Endodermal cell (in vitro differentiated cells): ENCODE measurements around the gene PLEKHA6. TPM values are rescaled to one million over a fixed set of nuclear protein-coding genes. Genes with fewer than 3 reads are reported as not detected.

Experiments used
- DNase-seq: peaks from one replicate; pipeline ENCODE4 v3.0.0-alpha.2; 2017
- H3K27ac ChIP-seq: 2 replicates; pipeline ENCODE4 v1.5.1; 2013; ENCODE audit warnings: mild to moderate bottlenecking, low read depth, low read length, moderate library complexity
- H3K27me3 ChIP-seq: 2 replicates; pipeline ENCODE4 v1.6.1; 2013; ENCODE audit warnings: mild to moderate bottlenecking, low read length, moderate library complexity; ENCODE audit not compliant: insufficient read depth, control insufficient read depth, poor library complexity, severe bottlenecking
- H3K36me3 ChIP-seq: 2 replicates; pipeline ENCODE4 v1.7.0; 2013; ENCODE audit warnings: mild to moderate bottlenecking, low read length, moderate library complexity; ENCODE audit not compliant: control insufficient read depth, insufficient read depth
- H3K4me1 ChIP-seq: one replicate; pipeline ENCODE4 v1.7.0; 2013; ENCODE audit warnings: low read length; ENCODE audit not compliant: control insufficient read depth, insufficient read depth
- H3K4me3 ChIP-seq: 2 replicates; pipeline ENCODE4 v1.5.1; 2013; ENCODE audit warnings: mild to moderate bottlenecking, low read length, moderate library complexity
- H3K9ac ChIP-seq: 2 replicates; pipeline ENCODE4 v1.6.1; 2013; ENCODE audit warnings: mild to moderate bottlenecking, low read length, moderate library complexity; ENCODE audit not compliant: poor library complexity, severe bottlenecking; ENCODE audit errors: extremely low read depth
- H3K9me3 ChIP-seq: 2 replicates; pipeline ENCODE4 v1.6.1; 2013; ENCODE audit warnings: mild to moderate bottlenecking, low read length, moderate library complexity; ENCODE audit not compliant: control insufficient read depth
- H3K27ac Mint-ChIP-seq: 2 replicates; pipeline ENCODE4 v1.8.0; 2020; ENCODE audit warnings: mixed read lengths
- H3K27me3 Mint-ChIP-seq: 2 replicates; pipeline ENCODE4 v1.8.0; 2021; ENCODE audit warnings: mild to moderate bottlenecking, mixed read lengths; ENCODE audit not compliant: insufficient read depth
- H3K36me3 Mint-ChIP-seq: 2 replicates; pipeline ENCODE4 v1.8.0; 2020; ENCODE audit warnings: low read depth, mixed read lengths
- H3K4me1 Mint-ChIP-seq: 2 replicates; pipeline ENCODE4 v1.8.0; 2020; ENCODE audit warnings: mixed read lengths
- H3K4me3 Mint-ChIP-seq: 2 replicates; pipeline ENCODE4 v1.8.0; 2020; ENCODE audit warnings: mild to moderate bottlenecking, moderate library complexity, mixed read lengths
- H3K9me3 Mint-ChIP-seq: 2 replicates; pipeline ENCODE4 v1.8.0; 2020; ENCODE audit warnings: mild to moderate bottlenecking, mixed read lengths
- WGBS, 2 experiments: methylation state at CpG; one replicate each; pipeline versions ENCODE4 v1.1.5 to v1.1.7; 2013; ENCODE audit warnings: missing lambda C conversion rate in 2 of 2, mixed read lengths in 1 of 2; ENCODE audit not compliant: insufficient coverage in 1 of 2, insufficient read length in 1 of 2; 5-methylcytosine and 5-hydroxymethylcytosine counted together
- total RNA-seq, 2 donors: library from RNA; stranded (reverse); fragmentation: NEBNext Ultra II Directional in 1 of 2; extraction: Animal tissue kit (Norgen Biotek cat#: 25700) in 1 of 2; gene quantifications; 2 replicates in 1 of 2; 3 replicates in 1 of 2; pipeline ENCODE4 v1.2.1, GENCODE V29; 2021
- TF ChIP-seq, protein P1 (sequence below): fragments of 200-600 bp; sonication (generic); conservative IDR thresholded peaks from 2 replicates; pipeline ENCODE4 v1.5.0; 2021; ENCODE audit warnings: antibody characterized with exemption, mild to moderate bottlenecking

The PLEKHA6 gene
- total RNA-seq, 2 donors from 2014 or later = 37.0 to 43.3 TPM

DNA sequence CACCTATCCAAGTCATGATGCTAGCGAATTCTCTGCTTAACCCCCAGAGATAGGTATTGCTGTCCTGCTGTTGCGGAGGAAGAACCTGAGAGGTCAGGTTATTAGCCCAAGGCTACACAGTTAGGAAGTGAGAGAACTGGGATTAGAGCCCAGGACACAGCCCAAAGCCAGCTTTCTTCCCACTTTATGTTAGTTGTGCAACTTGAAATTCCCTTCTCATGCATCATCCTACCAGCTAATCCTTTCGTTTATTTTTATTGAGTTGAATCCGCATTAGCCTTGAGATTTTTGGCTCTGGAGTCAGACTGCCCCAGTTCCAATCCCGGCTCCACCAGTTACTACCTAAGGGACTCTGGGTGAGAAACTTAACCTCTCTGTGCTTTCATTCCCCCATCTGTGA is 65.4 kb downstream of the PLEKHA6 start:
- no peak overlapping the region for H3K27ac ChIP-seq
- no peak overlapping the region for H3K4me3 Mint-ChIP-seq
- peaks cover 41% of the 10 kb centered on the region for H3K4me1 Mint-ChIP-seq
- H3K9me3 ChIP-seq = no peaks in the 10 kb centered on the region
- no peak overlapping the region for H3K4me3 ChIP-seq
- no peaks in the 10 kb centered on the region for H3K27me3 ChIP-seq
- peaks cover 8% of the 10 kb centered on the region for H3K4me1 ChIP-seq
- no peaks in the 10 kb centered on the region for H3K9me3 Mint-ChIP-seq
- no peaks in the 10 kb centered on the region for H3K36me3 ChIP-seq
- TF ChIP-seq, protein P1, sequence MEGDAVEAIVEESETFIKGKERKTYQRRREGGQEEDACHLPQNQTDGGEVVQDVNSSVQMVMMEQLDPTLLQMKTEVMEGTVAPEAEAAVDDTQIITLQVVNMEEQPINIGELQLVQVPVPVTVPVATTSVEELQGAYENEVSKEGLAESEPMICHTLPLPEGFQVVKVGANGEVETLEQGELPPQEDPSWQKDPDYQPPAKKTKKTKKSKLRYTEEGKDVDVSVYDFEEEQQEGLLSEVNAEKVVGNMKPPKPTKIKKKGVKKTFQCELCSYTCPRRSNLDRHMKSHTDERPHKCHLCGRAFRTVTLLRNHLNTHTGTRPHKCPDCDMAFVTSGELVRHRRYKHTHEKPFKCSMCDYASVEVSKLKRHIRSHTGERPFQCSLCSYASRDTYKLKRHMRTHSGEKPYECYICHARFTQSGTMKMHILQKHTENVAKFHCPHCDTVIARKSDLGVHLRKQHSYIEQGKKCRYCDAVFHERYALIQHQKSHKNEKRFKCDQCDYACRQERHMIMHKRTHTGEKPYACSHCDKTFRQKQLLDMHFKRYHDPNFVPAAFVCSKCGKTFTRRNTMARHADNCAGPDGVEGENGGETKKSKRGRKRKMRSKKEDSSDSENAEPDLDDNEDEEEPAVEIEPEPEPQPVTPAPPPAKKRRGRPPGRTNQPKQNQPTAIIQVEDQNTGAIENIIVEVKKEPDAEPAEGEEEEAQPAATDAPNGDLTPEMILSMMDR = no peak
- no peaks in the 10 kb centered on the region for H3K36me3 Mint-ChIP-seq
- no peak for DNase-seq
- WGBS, 2 experiments = 82 to 85% methylated on average over 4 to 5 of the region's 5 CpGs
- no peaks in the 10 kb centered on the region for H3K27me3 Mint-ChIP-seq
- no peak overlapping the region for H3K27ac Mint-ChIP-seq
- no peak overlapping the region for H3K9ac ChIP-seq

DNA sequence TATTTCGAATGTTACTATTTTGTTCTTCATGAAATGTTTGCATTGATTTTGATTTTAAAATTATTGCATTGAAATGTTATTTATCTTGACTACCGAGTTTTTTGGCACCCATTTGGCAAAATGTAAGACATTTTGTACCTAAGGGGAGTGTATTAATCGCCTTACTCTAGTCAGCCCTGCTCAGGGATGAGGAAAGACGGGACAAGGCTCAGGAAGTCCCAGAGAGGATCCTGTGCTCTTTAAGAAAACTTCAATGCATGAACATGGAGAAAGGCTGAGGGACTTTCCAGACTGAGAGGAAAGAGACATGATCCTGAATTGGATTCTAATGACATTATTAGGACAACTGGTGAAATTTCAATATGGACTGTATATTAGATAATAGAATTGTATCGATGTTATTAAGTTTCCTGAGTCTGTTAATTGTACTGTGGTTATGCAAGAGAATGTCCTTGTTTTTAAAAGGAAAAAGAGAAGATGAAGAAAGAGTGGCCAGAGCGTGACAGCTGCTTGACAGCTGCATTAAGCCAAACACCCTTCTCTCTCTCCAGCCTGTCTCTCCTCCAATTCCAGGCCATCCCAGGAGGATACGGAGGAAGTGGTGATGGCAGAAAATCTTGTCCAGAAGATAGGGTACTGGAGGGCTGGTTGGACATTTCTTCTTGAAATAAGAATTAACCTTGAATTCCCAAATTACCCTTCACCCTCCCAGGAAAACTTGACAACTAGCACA is 66.0 kb downstream of the PLEKHA6 start:
- Histone ChIP-seq H3K9ac (no peak overlapping the region), H3K4me3 (no peak overlapping the region), H3K27ac (no peak overlapping the region), H3K4me1 (peaks cover 11% of the 10 kb centered on the region), H3K9me3 (no peaks in the 10 kb centered on the region), H3K27me3 (no peaks in the 10 kb centered on the region), H3K36me3 (no peaks in the 10 kb centered on the region)
- Mint-ChIP-seq H3K27me3 (no peaks in the 10 kb centered on the region), H3K27ac (no peak overlapping the region), H3K4me3 (no peak overlapping the region), H3K9me3 (no peaks in the 10 kb centered on the region), H3K4me1 (peaks cover 47% of the 10 kb centered on the region), H3K36me3 (no peaks in the 10 kb centered on the region)
- DNase-seq = no peak
- TF ChIP-seq, protein P1 = no peak
- WGBS, 2 experiments = 92 to 95% methylated on average over 5 to 6 of the region's 7 CpGs

DNA sequence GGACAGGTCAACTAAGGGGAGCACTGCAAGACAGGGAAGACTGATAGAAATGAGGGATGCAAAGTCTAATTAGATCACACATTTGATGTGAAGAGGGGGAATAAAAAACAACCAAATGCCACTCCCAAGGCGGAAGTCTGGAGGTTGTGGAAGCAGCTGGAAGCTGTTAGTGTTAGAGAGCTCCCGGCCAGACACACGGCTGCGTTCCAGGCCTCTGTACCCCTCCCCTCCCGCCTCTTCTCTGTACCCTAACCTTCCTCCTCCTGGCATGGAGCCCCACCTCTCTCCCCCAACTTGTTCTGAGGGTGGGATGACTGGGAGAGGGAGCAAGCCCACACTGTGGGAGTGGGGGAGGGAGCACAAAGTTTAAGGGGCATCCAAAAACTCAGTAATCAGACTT is 67.0 kb downstream of the PLEKHA6 start:
- no peaks in the 10 kb centered on the region for H3K9me3 Mint-ChIP-seq
- TF ChIP-seq, protein P1 = no peak
- Histone ChIP-seq H3K36me3 (no peaks in the 10 kb centered on the region), H3K4me1 (peaks cover 18% of the 10 kb centered on the region), H3K9ac (no peak overlapping the region), H3K27me3 (no peaks in the 10 kb centered on the region), H3K9me3 (no peaks in the 10 kb centered on the region), H3K4me3 (no peak overlapping the region), H3K27ac (no peak overlapping the region)
- no peaks in the 10 kb centered on the region for H3K27me3 Mint-ChIP-seq
- H3K27ac Mint-ChIP-seq = no peak overlapping the region
- DNase-seq = no peak
- no peak overlapping the region for H3K4me3 Mint-ChIP-seq
- H3K4me1 Mint-ChIP-seq = peaks cover 57% of the 10 kb centered on the region
- H3K36me3 Mint-ChIP-seq = no peaks in the 10 kb centered on the region
- 96% methylated on average over 4 of the region's 5 CpGs; no CpG with 5 or more reads in 1 of the 2 experiments for WGBS, 2 experiments
